ENCODE data around the gene ACAP3.

The ACAP3 gene

DNA sequence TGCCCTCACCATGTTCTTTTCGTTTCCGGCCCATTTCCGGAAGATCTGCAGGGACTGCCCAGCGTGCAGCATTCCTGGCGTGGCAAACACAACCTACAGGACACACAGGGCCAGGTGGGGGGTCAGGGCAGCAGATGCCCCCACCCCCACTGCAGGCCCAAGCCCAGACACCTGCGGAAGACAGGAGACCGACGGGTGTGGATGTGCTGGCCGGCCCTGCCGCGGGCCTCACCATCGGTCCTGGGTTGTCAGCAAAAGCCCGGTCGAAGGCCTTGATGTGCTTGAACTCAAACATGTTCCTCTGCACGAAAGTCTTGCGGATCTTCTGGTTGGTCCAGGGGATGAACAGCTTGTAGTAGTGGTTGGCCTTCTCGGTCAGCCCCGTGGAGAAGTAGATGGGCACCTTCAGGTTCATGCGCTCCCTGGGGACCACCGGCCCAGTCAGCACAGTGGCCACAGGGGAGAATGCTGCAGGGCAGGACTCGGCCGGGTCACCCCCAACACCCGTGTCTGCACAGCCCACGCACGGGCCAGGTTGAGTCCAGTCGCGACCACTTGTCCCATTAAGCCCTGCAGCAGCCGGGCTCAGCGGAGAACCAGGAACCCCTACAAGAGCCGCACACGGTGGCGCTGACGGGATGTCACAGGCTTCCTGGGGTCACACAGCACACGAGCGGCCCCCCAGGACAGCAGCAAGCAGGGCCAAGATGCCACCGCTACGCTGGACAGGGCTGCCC lies 5.9 kb upstream of the ACAP3 start:
- H3K36me3 ChIP-seq (ENCODE audit: control insufficient read depth, low read length): peaks cover 70% of the 10 kb centered on the region
- H3K79me2 ChIP-seq (ENCODE audit: control insufficient read depth, low read length): peaks cover 33% of the 10 kb centered on the region
- 0 out of 2 replicates have a peak, but pooled peaks cover 3% of the 10 kb centered on the region for H4K20me1 ChIP-seq (ENCODE audit: control insufficient read depth, insufficient read depth, low read depth, low read length)

DNA sequence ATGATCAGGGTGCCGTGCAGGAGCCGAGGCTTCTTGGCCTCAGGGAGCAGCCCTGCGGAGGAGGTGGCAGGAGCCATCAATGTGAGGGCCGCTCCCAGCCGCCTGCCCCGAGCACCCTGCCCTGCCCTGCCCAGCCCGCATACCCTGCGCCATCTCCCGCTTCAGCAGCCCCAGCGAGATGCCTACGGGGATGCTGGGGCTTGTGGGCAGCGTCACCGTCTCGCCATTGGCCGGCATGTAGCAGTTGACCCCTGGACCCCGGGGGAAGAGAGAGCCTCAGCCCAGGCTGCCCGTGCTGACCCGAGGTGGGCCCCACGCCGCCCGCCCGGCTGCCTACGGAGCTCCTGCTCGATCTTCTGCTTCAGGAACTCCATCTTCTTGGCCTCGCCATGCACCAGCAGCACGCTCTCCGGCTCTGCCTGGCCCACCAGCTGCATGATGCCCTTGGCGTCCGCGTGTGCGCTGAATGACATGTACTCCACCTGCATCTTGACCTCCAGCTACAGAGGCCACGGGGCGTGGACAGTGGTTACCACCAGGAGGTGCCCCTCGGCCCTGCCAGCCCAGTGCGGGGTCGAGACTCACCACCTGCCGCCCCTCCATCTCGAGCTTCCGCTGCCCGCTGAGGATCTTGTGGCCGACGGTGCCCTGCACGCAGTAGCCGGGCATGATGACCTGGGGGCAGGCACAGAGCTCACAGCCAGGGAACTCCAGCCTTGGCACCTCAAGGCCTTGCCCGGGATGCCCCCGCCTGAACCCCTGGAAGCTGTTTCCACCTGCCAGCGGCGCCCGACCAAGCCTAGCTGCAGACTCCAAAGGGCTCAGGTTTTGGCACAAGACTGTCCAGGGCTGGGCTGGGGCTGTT lies 5.0 kb upstream of the ACAP3 start:
- TF ChIP-seq EZH2phosphoT487 (IDR thresholded peaks at IDR 0.05; ENCODE audit: borderline replicate concordance, low read length): no peak
- TF ChIP-seq, protein P1, sequence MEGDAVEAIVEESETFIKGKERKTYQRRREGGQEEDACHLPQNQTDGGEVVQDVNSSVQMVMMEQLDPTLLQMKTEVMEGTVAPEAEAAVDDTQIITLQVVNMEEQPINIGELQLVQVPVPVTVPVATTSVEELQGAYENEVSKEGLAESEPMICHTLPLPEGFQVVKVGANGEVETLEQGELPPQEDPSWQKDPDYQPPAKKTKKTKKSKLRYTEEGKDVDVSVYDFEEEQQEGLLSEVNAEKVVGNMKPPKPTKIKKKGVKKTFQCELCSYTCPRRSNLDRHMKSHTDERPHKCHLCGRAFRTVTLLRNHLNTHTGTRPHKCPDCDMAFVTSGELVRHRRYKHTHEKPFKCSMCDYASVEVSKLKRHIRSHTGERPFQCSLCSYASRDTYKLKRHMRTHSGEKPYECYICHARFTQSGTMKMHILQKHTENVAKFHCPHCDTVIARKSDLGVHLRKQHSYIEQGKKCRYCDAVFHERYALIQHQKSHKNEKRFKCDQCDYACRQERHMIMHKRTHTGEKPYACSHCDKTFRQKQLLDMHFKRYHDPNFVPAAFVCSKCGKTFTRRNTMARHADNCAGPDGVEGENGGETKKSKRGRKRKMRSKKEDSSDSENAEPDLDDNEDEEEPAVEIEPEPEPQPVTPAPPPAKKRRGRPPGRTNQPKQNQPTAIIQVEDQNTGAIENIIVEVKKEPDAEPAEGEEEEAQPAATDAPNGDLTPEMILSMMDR (IDR thresholded peaks at IDR 0.05; ENCODE audit: low read depth, low read length, poor library complexity, severe bottlenecking): no peak
- Histone ChIP-seq H3K9me2 (replicated peaks; ENCODE audit: control insufficient read depth, low read length) (no peaks in the 10 kb centered on the region), H3F3A (ENCODE audit: control insufficient read depth, insufficient read depth) (peaks cover 5% of the 10 kb centered on the region; the same call in 1 of the 2 replicates), H3K4me3 (ENCODE audit: low read length) (no peak overlapping the region), H3K4me1 (ENCODE audit: control insufficient read depth, low read length) (peaks cover 9% of the 10 kb centered on the region), H4K20me1 (ENCODE audit: control insufficient read depth, insufficient read depth, low read depth, low read length) (0 out of 2 replicates have a peak, but pooled peaks cover 3% of the 10 kb centered on the region), H3K27ac (ENCODE audit: low read depth, low read length) (no peak overlapping the region), H3K79me2 (ENCODE audit: control insufficient read depth, low read length) (peaks cover 35% of the 10 kb centered on the region), H3K4me2 (ENCODE audit: low read length) (no peak overlapping the region), H3K27me3 (ENCODE audit: control insufficient read depth, low read length) (no peaks in the 10 kb centered on the region), H3K9me3 (ENCODE audit: control insufficient read depth, insufficient read depth, low read length) (no peaks in the 10 kb centered on the region), H3K36me3 (ENCODE audit: control insufficient read depth, low read length) (peaks cover 64% of the 10 kb centered on the region)

More for the DNA sequence above, 5.9 kb upstream of the ACAP3 start:
- Histone ChIP-seq H3K4me1 (ENCODE audit: control insufficient read depth, low read length) (peaks cover 9% of the 10 kb centered on the region), H3K9me2 (replicated peaks; ENCODE audit: control insufficient read depth, low read length) (no peaks in the 10 kb centered on the region), H3F3A (ENCODE audit: control insufficient read depth, insufficient read depth) (peaks cover 11% of the 10 kb centered on the region; the same call in 1 of the 2 replicates), H3K27ac (ENCODE audit: low read depth, low read length) (no peak overlapping the region), H3K4me3 (ENCODE audit: low read length) (no peak overlapping the region), H3K27me3 (ENCODE audit: control insufficient read depth, low read length) (no peaks in the 10 kb centered on the region), H3K4me2 (ENCODE audit: low read length) (no peak overlapping the region), H3K9me3 (ENCODE audit: control insufficient read depth, insufficient read depth, low read length) (no peaks in the 10 kb centered on the region)
- TF ChIP-seq, protein P1 (IDR thresholded peaks at IDR 0.05; ENCODE audit: low read depth, low read length, poor library complexity, severe bottlenecking): no peak
- no peak for TF ChIP-seq EZH2phosphoT487 (IDR thresholded peaks at IDR 0.05; ENCODE audit: borderline replicate concordance, low read length)

DNA sequence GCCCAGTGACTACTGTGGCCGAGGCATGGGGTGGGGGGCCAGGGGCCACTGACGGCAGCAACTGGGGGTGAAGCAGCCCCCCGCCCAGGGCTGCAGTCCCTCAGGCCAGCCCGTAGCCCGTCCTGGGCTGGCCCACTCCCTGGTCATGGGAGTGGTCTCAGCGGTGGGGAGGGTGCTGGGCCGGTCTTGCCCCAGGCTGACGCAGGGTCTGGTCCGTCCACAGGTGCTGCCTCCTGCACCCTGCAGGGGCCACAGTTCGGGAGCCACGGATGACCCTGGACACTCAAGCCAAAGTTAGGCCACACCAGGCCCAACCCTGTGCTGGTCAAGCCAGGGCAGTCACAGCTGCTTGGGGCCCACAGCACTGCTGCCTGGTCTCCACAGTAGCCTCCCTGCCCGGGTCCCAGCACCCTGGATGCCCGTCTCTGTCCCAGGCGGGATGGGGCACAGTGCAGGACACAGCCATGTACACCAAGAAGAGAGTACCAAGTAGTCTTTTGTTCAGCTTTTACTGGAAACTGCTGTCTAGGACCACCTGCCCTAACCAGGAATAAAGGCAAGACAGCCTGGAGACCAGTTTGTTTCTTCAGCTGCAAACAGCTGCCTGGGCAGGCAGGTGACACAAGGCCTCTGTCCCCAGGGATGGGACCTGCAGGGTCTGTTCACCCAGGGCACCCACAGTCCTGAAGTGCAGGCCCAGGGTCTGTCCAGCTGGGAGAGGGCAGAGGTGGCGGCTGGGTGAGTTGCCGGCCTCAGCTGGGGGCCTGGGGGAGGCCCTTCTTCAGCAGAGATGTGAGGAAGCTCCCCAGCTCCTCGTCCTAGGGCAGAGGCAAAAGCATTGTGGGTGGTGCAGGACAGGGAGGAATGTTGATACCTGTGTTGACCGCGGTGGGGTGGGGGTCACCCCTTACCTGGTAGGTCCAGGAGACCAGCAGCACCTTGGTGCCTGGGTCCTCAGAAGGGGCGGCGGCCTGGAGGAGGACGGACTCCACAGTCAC lies 3.7 kb upstream of the ACAP3 start:
- TF ChIP-seq EZH2phosphoT487 (IDR thresholded peaks at IDR 0.05; ENCODE audit: borderline replicate concordance, low read length): no peak
- TF ChIP-seq, protein P1 (IDR thresholded peaks at IDR 0.05; ENCODE audit: low read depth, low read length, poor library complexity, severe bottlenecking): no peak
- Histone ChIP-seq H3K4me2 (ENCODE audit: low read length) (no peak overlapping the region), H3K27me3 (ENCODE audit: control insufficient read depth, low read length) (no peaks in the 10 kb centered on the region), H3K79me2 (ENCODE audit: control insufficient read depth, low read length) (peaks cover 45% of the 10 kb centered on the region), H3K27ac (ENCODE audit: low read depth, low read length) (no peak overlapping the region), H3F3A (ENCODE audit: control insufficient read depth, insufficient read depth) (peaks cover 2% of the 10 kb centered on the region; the same call in 1 of the 2 replicates), H3K9me2 (replicated peaks; ENCODE audit: control insufficient read depth, low read length) (no peaks in the 10 kb centered on the region), H4K20me1 (ENCODE audit: control insufficient read depth, insufficient read depth, low read depth, low read length) (0 out of 2 replicates have a peak, but pooled peaks cover 3% of the 10 kb centered on the region), H3K4me1 (ENCODE audit: control insufficient read depth, low read length) (peaks cover 18% of the 10 kb centered on the region), H3K4me3 (ENCODE audit: low read length) (no peak overlapping the region), H3K9me3 (ENCODE audit: control insufficient read depth, insufficient read depth, low read length) (no peaks in the 10 kb centered on the region), H3K36me3 (ENCODE audit: control insufficient read depth, low read length) (peaks cover 59% of the 10 kb centered on the region)

All from DOHH2 (cell line).